Vein endothelial cell (primary cell): ENCODE measurements around the gene NEUROD6. TPM values are rescaled to one million over a fixed set of nuclear protein-coding genes. Genes with fewer than 3 reads are reported as not detected.

Experiments used
- small RNA-seq: library from RNA; depleted of rRNA; stranded (forward); fragments of <200 nt; gene quantifications from one replicate; pipeline ENCODE3, GENCODE V24; 2012
- total RNA-seq: library from RNA; depleted of rRNA; stranded (reverse); fragments of >200 nt; gene quantifications from 2 replicates; pipeline ENCODE4 v1.2.3, GENCODE V29; 2012

NEUROD6 gene
- not detected in 2 replicates for total RNA-seq

GRCh38 chr7:31340603-31341002, at the start of gene NEUROD6:
Gene NEUROD6 (minus strand): TSS chr7:31340726. CDS start chr7:31339268, 1,458 bp downstream.

Small RNAs within 50 kb of the gene (small RNA-seq; reads per million reads assigned to genes)
- not detected for gene AC006380.1

Other genes starting within 250 kb of the NEUROD6 start
- not detected in 2 replicates for gene ITPRID1, start 173.4 kb upstream of the NEUROD6 start, total RNA-seq